Suprapubic skin (tissue), 4 donors: ENCODE results near the gene FOS.

Experiments
- CTCF ChIP-seq, 2 donors: fragments of 200-600 bp in 1 of 2; fragments of 450-650 bp in 1 of 2; sonication (generic) in 1 of 2; IDR thresholded peaks; one replicate each; pipeline ENCODE4 v1.5.1; 2016 to 2019; ENCODE audit warnings: antibody characterized with exemption in 2 of 2, mild to moderate bottlenecking in 1 of 2, moderate library complexity in 1 of 2
- EP300 ChIP-seq: sonication (generic); formaldehyde crosslinking; IDR thresholded peaks from one replicate; pipeline ENCODE4 v1.6.1; 2017; ENCODE audit warnings: antibody characterized with exemption
- POLR2A ChIP-seq, 2 donors: fragments of 450-650 bp; IDR thresholded peaks; one replicate each; pipeline ENCODE4 v1.6.1; 2017; ENCODE audit warnings: antibody characterized with exemption in 2 of 2, mild to moderate bottlenecking in 2 of 2, moderate library complexity in 2 of 2
- POLR2AphosphoS5 ChIP-seq, 3 donors: sonication (generic); formaldehyde crosslinking; IDR thresholded peaks; one replicate each; pipeline ENCODE4 v1.6.1; 2017; ENCODE audit warnings: antibody characterized with exemption in 3 of 3

GRCh38 chr14:75328558-75329155 is 50.0 kb downstream of the FOS start:
- TF ChIP-seq POLR2AphosphoS5 (IDR thresholded peaks at IDR 0.05) (no peak), CTCF (IDR thresholded peaks at IDR 0.05) (no peak), POLR2A (IDR thresholded peaks at IDR 0.05) (no peak), EP300 (no peak)
